Keratinocyte (primary cell): ENCODE measurements around the gene PLEKHA6. TPM values are rescaled to one million over a fixed set of nuclear protein-coding genes. Genes with fewer than 3 reads are reported as not detected.

Experiments used
- DNase-seq: peaks from one replicate; pipeline ENCODE4 v3.0.0-alpha.2; 2011; ENCODE audit warnings: low read depth, missing footprints, low spot score
- FAIRE-seq: peaks from 2 replicates; lab custom pipeline; 2011; peaks lifted over from hg19 to GRCh38; lab: Jason Lieb, UNC
- H2AFZ ChIP-seq: 2 replicates; pipeline ENCODE4 v1.6.0; 2012; ENCODE audit warnings: low read length, control low read depth, inconsistent platforms; ENCODE audit not compliant: control insufficient read depth
- H3K27ac ChIP-seq: 2 replicates; pipeline ENCODE4 v1.5.1; 2011; ENCODE audit warnings: low read length; ENCODE audit not compliant: control insufficient read depth, insufficient read depth
- H3K27me3 ChIP-seq: 3 replicates; pipeline ENCODE4 v1.6.0; 2011; ENCODE audit warnings: low read length; ENCODE audit not compliant: control insufficient read depth, insufficient read depth; ENCODE audit errors: extremely low read depth
- H3K36me3 ChIP-seq, 2 experiments: 2 replicates in 1 of 2; 3 replicates in 1 of 2; pipeline ENCODE4 v1.5.1; 2011; ENCODE audit warnings: low read length in 2 of 2, mild to moderate bottlenecking in 1 of 2; ENCODE audit not compliant: control insufficient read depth in 2 of 2, insufficient read depth in 2 of 2; ENCODE audit errors: extremely low read depth in 1 of 2
- H3K4me1 ChIP-seq: 3 replicates; pipeline ENCODE4 v1.5.1; 2011; ENCODE audit warnings: low read length; ENCODE audit not compliant: control insufficient read depth, insufficient read depth; ENCODE audit errors: extremely low read depth
- H3K4me2 ChIP-seq: 3 replicates; pipeline ENCODE4 v1.6.0; 2011; ENCODE audit warnings: low read depth, low read length; ENCODE audit not compliant: control insufficient read depth, insufficient read depth; ENCODE audit errors: extremely low read depth
- H3K4me3 ChIP-seq, 3 experiments: fragments of 200-600 bp in 1 of 3; sonication (generic) in 1 of 3; 2 replicates in 2 of 3; 3 replicates in 1 of 3; pipeline ENCODE4 v1.5.1; 2011 to 2016; ENCODE audit warnings: low read length in 3 of 3, mild to moderate bottlenecking in 3 of 3, control low read depth in 2 of 3, inconsistent platforms in 1 of 3, low read depth in 1 of 3, mixed read lengths in 1 of 3, mixed run types in 1 of 3, moderate library complexity in 1 of 3; ENCODE audit not compliant: control insufficient read depth in 2 of 3, insufficient read depth in 2 of 3; ENCODE audit errors: extremely low read depth in 1 of 3
- H3K79me2 ChIP-seq: 2 replicates; pipeline ENCODE4 v1.6.0; 2012; ENCODE audit warnings: low read length; ENCODE audit not compliant: control insufficient read depth, insufficient read depth
- H3K9ac ChIP-seq: 3 replicates; pipeline ENCODE4 v1.6.0; 2011; ENCODE audit warnings: low read length; ENCODE audit not compliant: control insufficient read depth, insufficient read depth; ENCODE audit errors: extremely low read depth
- H3K9me1 ChIP-seq: 3 replicates; pipeline ENCODE4 v1.6.0; 2011; ENCODE audit warnings: low read length; ENCODE audit not compliant: control insufficient read depth, insufficient read depth; ENCODE audit errors: extremely low read depth
- H3K9me3 ChIP-seq: 2 replicates; pipeline ENCODE4 v1.5.1; 2012; ENCODE audit warnings: low read depth, low read length; ENCODE audit not compliant: control insufficient read depth
- H4K20me1 ChIP-seq: 3 replicates; pipeline ENCODE4 v1.6.0; 2011; ENCODE audit warnings: low read length; ENCODE audit not compliant: control insufficient read depth, insufficient read depth; ENCODE audit errors: extremely low read depth
- EZH2 ChIP-seq: IDR thresholded peaks from one replicate; pipeline ENCODE4 v1.6.1; 2012; ENCODE audit warnings: inconsistent platforms, mild to moderate bottlenecking, low read length, moderate library complexity
- dilution Hi-C: fragments of 300-500 bp; cut with MboI; formaldehyde crosslinking; loops from one replicate; pipeline ENCODE4 v1.7.0; 2020; ENCODE audit warnings: low sequenced_read_pairs; ENCODE audit not compliant: extremely low pct_ligation_motif_present
- polyA plus RNA-seq, 5 experiments: library from polyadenylated mRNA; depleted of rRNA in 3 of 5; stranded (reverse) in 3 of 5; stranded (forward) in 1 of 5; unstranded in 1 of 5; fragments of >200 nt; gene quantifications; 1 replicate in 1 of 5; 2 replicates in 3 of 5; 3 replicates in 1 of 5; pipeline versions ENCODE4 v1.2.1 to v1.2.3, GENCODE V29; 2011 to 2012; ENCODE audit warnings: missing spikeins in 2 of 5, low read depth in 1 of 5, low replicate concordance in 1 of 5
- TF ChIP-seq, protein P1 (sequence below), 3 experiments: IDR thresholded peaks in 1 of 3; conservative IDR thresholded peaks in 1 of 3; optimal IDR thresholded peaks in 1 of 3; 2 replicates in 2 of 3; 3 replicates in 1 of 3; pipeline versions ENCODE3 to v1.5.1; 2011; ENCODE audit warnings: low read length in 3 of 3, mild to moderate bottlenecking in 3 of 3, moderate library complexity in 2 of 3, control low read depth in 1 of 3, inconsistent platforms in 1 of 3; ENCODE audit not compliant: insufficient read depth in 2 of 3; ENCODE audit errors: extremely low read depth in 1 of 3

Gene PLEKHA6
- polyA plus RNA-seq, 1 donor (not counting 4 experiments of a cell fraction or from before 2014, with no cell fraction given) = 1.5 TPM

DNA sequence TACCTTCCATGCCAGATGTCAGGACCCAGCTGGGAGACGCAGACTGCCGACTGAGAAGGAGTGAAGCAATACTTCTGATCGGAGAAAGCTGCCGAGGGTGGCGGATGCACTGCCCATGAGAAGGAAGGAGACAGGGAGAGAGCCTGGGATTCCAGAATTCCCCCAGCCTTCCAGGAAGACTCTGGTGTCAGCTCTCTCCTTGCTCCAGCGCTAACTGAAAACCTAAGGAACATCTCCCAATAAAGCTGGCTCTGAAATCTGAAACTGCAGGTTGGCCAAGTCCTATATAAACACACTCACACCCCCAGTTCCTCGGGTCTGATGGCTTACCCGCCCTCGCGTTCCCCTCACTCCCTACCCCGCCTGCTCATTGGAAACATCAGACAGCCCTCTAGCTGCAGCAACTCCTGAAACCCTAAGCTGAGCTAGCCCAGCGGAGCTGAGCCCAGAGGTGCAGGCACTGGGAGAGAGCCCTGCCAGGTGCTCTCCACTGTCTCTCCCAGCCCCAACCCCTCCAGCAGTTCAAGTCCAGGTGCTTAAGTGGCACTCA is 52.3 kb downstream of the PLEKHA6 start:
- Histone ChIP-seq H3K27me3 (no peaks in the 10 kb centered on the region), H4K20me1 (no peaks in the 10 kb centered on the region), H3K4me3 (no peak overlapping the region), H3K4me2 (peak overlapping the region; percentile 29), H3K9me3 (no peaks in the 10 kb centered on the region), H3K9ac (no peak overlapping the region), H3K27ac (no peak overlapping the region), H2AFZ (peak overlapping the region; percentile 35), H3K79me2 (no peaks in the 10 kb centered on the region), H3K9me1 (no peaks in the 10 kb centered on the region), H3K36me3 (no peaks in the 10 kb centered on the region), H3K4me1 (peaks cover 18% of the 10 kb centered on the region)
- dilution Hi-C loops = no loop called here
- FAIRE-seq (no peak), DNase-seq (no peak)
- TF ChIP-seq, protein P1, sequence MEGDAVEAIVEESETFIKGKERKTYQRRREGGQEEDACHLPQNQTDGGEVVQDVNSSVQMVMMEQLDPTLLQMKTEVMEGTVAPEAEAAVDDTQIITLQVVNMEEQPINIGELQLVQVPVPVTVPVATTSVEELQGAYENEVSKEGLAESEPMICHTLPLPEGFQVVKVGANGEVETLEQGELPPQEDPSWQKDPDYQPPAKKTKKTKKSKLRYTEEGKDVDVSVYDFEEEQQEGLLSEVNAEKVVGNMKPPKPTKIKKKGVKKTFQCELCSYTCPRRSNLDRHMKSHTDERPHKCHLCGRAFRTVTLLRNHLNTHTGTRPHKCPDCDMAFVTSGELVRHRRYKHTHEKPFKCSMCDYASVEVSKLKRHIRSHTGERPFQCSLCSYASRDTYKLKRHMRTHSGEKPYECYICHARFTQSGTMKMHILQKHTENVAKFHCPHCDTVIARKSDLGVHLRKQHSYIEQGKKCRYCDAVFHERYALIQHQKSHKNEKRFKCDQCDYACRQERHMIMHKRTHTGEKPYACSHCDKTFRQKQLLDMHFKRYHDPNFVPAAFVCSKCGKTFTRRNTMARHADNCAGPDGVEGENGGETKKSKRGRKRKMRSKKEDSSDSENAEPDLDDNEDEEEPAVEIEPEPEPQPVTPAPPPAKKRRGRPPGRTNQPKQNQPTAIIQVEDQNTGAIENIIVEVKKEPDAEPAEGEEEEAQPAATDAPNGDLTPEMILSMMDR (optimal IDR thresholded peaks at IDR 0.05 in 1 of 3, IDR thresholded peaks at IDR 0.05 in 1 of 3, conservative IDR thresholded peaks at IDR 0.05 in 1 of 3; ENCODE audit: extremely low read depth in 1 of 3, insufficient read depth in 2 of 3, low read length in 3 of 3) = peak in 1 of 3 experiments; percentile 45
- no peak for TF ChIP-seq EZH2

- no peak overlapping the region for H3K27ac ChIP-seq
These were observed 53.7 kb downstream of the PLEKHA6 start for GRCh38 chr1:204306076-204306475.

More at GRCh38 chr1:204306076-204306475, 53.7 kb downstream of the PLEKHA6 start:
- H3K4me3 ChIP-seq = no peak overlapping the region
- H3K9ac ChIP-seq = no peak overlapping the region
- H3K79me2 ChIP-seq = no peaks in the 10 kb centered on the region
- no peaks in the 10 kb centered on the region for H3K9me1 ChIP-seq
- H3K4me1 ChIP-seq = peaks cover 30% of the 10 kb centered on the region
- H3K9me3 ChIP-seq = no peaks in the 10 kb centered on the region
- no peaks in the 10 kb centered on the region for H3K27me3 ChIP-seq
- FAIRE-seq (no peak), DNase-seq (no peak)
- dilution Hi-C loops = no loop called here
- H3K36me3 ChIP-seq = no peaks in the 10 kb centered on the region
- H4K20me1 ChIP-seq = no peaks in the 10 kb centered on the region
- H3K4me2 ChIP-seq = no peak overlapping the region
- TF ChIP-seq, protein P1 (optimal IDR thresholded peaks at IDR 0.05 in 1 of 3, IDR thresholded peaks at IDR 0.05 in 1 of 3, conservative IDR thresholded peaks at IDR 0.05 in 1 of 3; ENCODE audit: extremely low read depth in 1 of 3, insufficient read depth in 2 of 3, low read length in 3 of 3) = no peak
- TF ChIP-seq EZH2 = no peak
- no peak overlapping the region for H2AFZ ChIP-seq
